Astrocyte (in vitro differentiated cells and primary cell): ENCODE results near the gene ENOX1. TPM values are rescaled to one million over a fixed set of nuclear protein-coding genes. Genes with fewer than 3 reads are reported as not detected.
"Not testable (repeated sequence)": the region's sequence is repeated elsewhere in the genome, so short reads cannot be mapped to it uniquely, and the experiment has no call there.

Experiments
- DNase-seq: peaks from one replicate; pipeline ENCODE4 v3.0.0-alpha.2; 2010; ENCODE audit warnings: low read depth
- FAIRE-seq: peaks from 2 replicates; lab custom pipeline; 2011; peaks lifted over from hg19 to GRCh38; lab: Jason Lieb, UNC
- H2AFZ ChIP-seq: 2 replicates; pipeline ENCODE4 v1.6.0; 2012; ENCODE audit warnings: low read depth, low read length, inconsistent platforms
- H3K27ac ChIP-seq: 2 replicates; pipeline ENCODE4 v1.5.1; 2011; ENCODE audit warnings: low read depth, low read length, inconsistent platforms
- H3K27me3 ChIP-seq: 2 replicates; pipeline ENCODE4 v1.6.0; 2011; ENCODE audit warnings: low read length, inconsistent platforms; ENCODE audit not compliant: insufficient read depth
- H3K36me3 ChIP-seq: 2 replicates; pipeline ENCODE4 v1.5.1; 2011; ENCODE audit warnings: low read length, inconsistent platforms; ENCODE audit not compliant: insufficient read depth
- H3K4me1 ChIP-seq: 2 replicates; pipeline ENCODE4 v1.5.1; 2011; ENCODE audit warnings: low read length, inconsistent platforms; ENCODE audit not compliant: insufficient read depth
- H3K4me2 ChIP-seq: 2 replicates; pipeline ENCODE4 v1.6.0; 2012; ENCODE audit warnings: low read length, inconsistent platforms
- H3K4me3 ChIP-seq: 2 replicates; pipeline ENCODE4 v1.5.1; 2011; ENCODE audit warnings: low read depth, mild to moderate bottlenecking, low read length, inconsistent platforms; ENCODE audit not compliant: insufficient read depth
- H3K79me2 ChIP-seq: 2 replicates; pipeline ENCODE4 v1.6.0; 2012; ENCODE audit warnings: mild to moderate bottlenecking, low read length, inconsistent platforms; ENCODE audit not compliant: insufficient read depth
- H3K9ac ChIP-seq: 2 replicates; pipeline ENCODE4 v1.6.0; 2012; ENCODE audit warnings: mild to moderate bottlenecking, low read length, inconsistent platforms
- H3K9me3 ChIP-seq: 2 replicates; pipeline ENCODE4 v1.5.1; 2012; ENCODE audit warnings: low read depth, mild to moderate bottlenecking, low read length, inconsistent platforms; ENCODE audit not compliant: insufficient read depth
- H4K20me1 ChIP-seq: 2 replicates; pipeline ENCODE4 v1.6.0; 2012; ENCODE audit warnings: low read length, inconsistent platforms; ENCODE audit not compliant: insufficient read depth
- H3K27ac Mint-ChIP-seq: one replicate; pipeline ENCODE4 v1.8.0; 2021; ENCODE audit warnings: mild to moderate bottlenecking, mixed read lengths; ENCODE audit not compliant: unreplicated experiment
- H3K27me3 Mint-ChIP-seq: one replicate; pipeline ENCODE4 v1.8.0; 2021; ENCODE audit warnings: low read depth, mixed read lengths; ENCODE audit not compliant: unreplicated experiment
- H3K36me3 Mint-ChIP-seq: one replicate; pipeline ENCODE4 v1.8.0; 2021; ENCODE audit warnings: low read depth, mixed read lengths; ENCODE audit not compliant: unreplicated experiment
- H3K4me1 Mint-ChIP-seq: one replicate; pipeline ENCODE4 v1.8.0; 2021; ENCODE audit warnings: low read depth, mixed read lengths; ENCODE audit not compliant: unreplicated experiment
- H3K4me3 Mint-ChIP-seq: one replicate; pipeline ENCODE4 v1.8.0; 2021; ENCODE audit warnings: mild to moderate bottlenecking, moderate library complexity, mixed read lengths; ENCODE audit not compliant: unreplicated experiment
- H3K9me3 Mint-ChIP-seq: one replicate; pipeline ENCODE4 v1.8.0; 2021; ENCODE audit warnings: mild to moderate bottlenecking, mixed read lengths; ENCODE audit not compliant: unreplicated experiment
- EZH2 ChIP-seq: IDR thresholded peaks from 2 replicates; pipeline ENCODE4 v1.6.1; 2012; ENCODE audit warnings: mild to moderate bottlenecking, low read length, inconsistent platforms; ENCODE audit not compliant: insufficient read depth
- total RNA-seq: library from RNA; stranded (reverse); gene quantifications from 2 replicates; pipeline ENCODE4 v1.2.1, GENCODE V29; 2021
- TF ChIP-seq, protein P1 (sequence below): IDR thresholded peaks from 2 replicates; pipeline ENCODE4 v1.5.1; 2011; ENCODE audit warnings: low read depth, mild to moderate bottlenecking, inconsistent platforms, low read length, moderate library complexity; ENCODE audit not compliant: insufficient read depth

Gene ENOX1
- total RNA-seq, 1 donor from 2014 or later: 2.3 TPM

GRCh38 chr13:43425234-43425633 is 361.5 kb downstream of the ENOX1 start:
- no peak overlapping the region for H3K4me3 Mint-ChIP-seq
- H3K9me3 Mint-ChIP-seq: peaks cover 2% of the 10 kb centered on the region
- no peaks in the 10 kb centered on the region for H3K27me3 Mint-ChIP-seq
- no peak for FAIRE-seq
- H3K27ac Mint-ChIP-seq: no peak overlapping the region
- H3K36me3 Mint-ChIP-seq: no peaks in the 10 kb centered on the region
- no peaks in the 10 kb centered on the region for H3K36me3 ChIP-seq
- H4K20me1 ChIP-seq: no peaks in the 10 kb centered on the region
- H3K4me3 ChIP-seq: no peak overlapping the region
- no peaks in the 10 kb centered on the region for H3K4me1 ChIP-seq
- no peak overlapping the region for H3K9ac ChIP-seq
- H3K4me1 Mint-ChIP-seq: no peaks in the 10 kb centered on the region
- TF ChIP-seq, protein P1, sequence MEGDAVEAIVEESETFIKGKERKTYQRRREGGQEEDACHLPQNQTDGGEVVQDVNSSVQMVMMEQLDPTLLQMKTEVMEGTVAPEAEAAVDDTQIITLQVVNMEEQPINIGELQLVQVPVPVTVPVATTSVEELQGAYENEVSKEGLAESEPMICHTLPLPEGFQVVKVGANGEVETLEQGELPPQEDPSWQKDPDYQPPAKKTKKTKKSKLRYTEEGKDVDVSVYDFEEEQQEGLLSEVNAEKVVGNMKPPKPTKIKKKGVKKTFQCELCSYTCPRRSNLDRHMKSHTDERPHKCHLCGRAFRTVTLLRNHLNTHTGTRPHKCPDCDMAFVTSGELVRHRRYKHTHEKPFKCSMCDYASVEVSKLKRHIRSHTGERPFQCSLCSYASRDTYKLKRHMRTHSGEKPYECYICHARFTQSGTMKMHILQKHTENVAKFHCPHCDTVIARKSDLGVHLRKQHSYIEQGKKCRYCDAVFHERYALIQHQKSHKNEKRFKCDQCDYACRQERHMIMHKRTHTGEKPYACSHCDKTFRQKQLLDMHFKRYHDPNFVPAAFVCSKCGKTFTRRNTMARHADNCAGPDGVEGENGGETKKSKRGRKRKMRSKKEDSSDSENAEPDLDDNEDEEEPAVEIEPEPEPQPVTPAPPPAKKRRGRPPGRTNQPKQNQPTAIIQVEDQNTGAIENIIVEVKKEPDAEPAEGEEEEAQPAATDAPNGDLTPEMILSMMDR: no peak
- TF ChIP-seq EZH2: no peak
- H2AFZ ChIP-seq: no peak overlapping the region
- no peaks in the 10 kb centered on the region for H3K9me3 ChIP-seq
- H3K27ac ChIP-seq: no peak overlapping the region
- no peak overlapping the region for H3K4me2 ChIP-seq
- DNase-seq: no peak
- H3K79me2 ChIP-seq: no peaks in the 10 kb centered on the region
- peaks cover 5% of the 10 kb centered on the region for H3K27me3 ChIP-seq

DNA sequence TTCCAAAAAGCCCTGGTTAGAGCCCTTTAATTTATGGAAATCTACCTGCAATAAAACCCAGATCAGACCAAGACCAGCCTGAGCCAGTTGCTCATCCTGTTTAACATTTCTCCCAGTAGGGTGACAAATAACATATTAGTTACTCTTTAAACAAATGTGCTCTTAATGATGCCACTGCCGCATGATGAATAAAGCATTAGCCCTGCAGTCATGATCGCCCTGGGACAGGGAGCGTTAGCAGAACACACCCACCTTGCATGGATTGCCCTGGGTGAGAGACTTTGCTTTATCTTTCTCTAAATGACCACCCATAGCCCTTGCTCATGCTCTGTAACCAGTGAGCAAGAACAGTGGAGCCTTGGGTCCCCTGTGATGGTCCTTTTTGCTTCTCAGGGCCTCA is 362.4 kb downstream of the ENOX1 start:
- Histone ChIP-seq H3K36me3 (no peaks in the 10 kb centered on the region), H3K4me1 (no peaks in the 10 kb centered on the region), H3K4me2 (no peak overlapping the region), H3K79me2 (no peaks in the 10 kb centered on the region), H3K4me3 (no peak overlapping the region), H3K27me3 (peaks cover 5% of the 10 kb centered on the region), H3K9me3 (no peaks in the 10 kb centered on the region), H4K20me1 (no peaks in the 10 kb centered on the region), H2AFZ (no peak overlapping the region), H3K27ac (no peak overlapping the region), H3K9ac (no peak overlapping the region)
- Mint-ChIP-seq H3K36me3 (no peaks in the 10 kb centered on the region), H3K9me3 (peaks cover 2% of the 10 kb centered on the region), H3K4me1 (no peaks in the 10 kb centered on the region), H3K27ac (no peak overlapping the region), H3K27me3 (no peaks in the 10 kb centered on the region), H3K4me3 (no peak overlapping the region)
- no peak for DNase-seq
- TF ChIP-seq, protein P1: no peak
- TF ChIP-seq EZH2: no peak
- no peak for FAIRE-seq

GRCh38 chr13:43422116-43422515 is 364.7 kb downstream of the ENOX1 start:
- Histone ChIP-seq H3K9me3 (no peaks in the 10 kb centered on the region), H2AFZ (no peak overlapping the region), H3K36me3 (no peaks in the 10 kb centered on the region), H3K4me1 (no peaks in the 10 kb centered on the region), H4K20me1 (no peaks in the 10 kb centered on the region), H3K4me3 (no peak overlapping the region), H3K27me3 (peaks cover 5% of the 10 kb centered on the region), H3K79me2 (no peaks in the 10 kb centered on the region), H3K9ac (no peak overlapping the region), H3K27ac (no peak overlapping the region), H3K4me2 (no peak overlapping the region)
- no peaks in the 10 kb centered on the region for H3K4me1 Mint-ChIP-seq
- H3K27me3 Mint-ChIP-seq: no peaks in the 10 kb centered on the region
- H3K4me3 Mint-ChIP-seq: no peak overlapping the region
- no peak for TF ChIP-seq EZH2
- TF ChIP-seq, protein P1: no peak
- H3K27ac Mint-ChIP-seq: no peak overlapping the region
- FAIRE-seq: no peak
- H3K36me3 Mint-ChIP-seq: no peaks in the 10 kb centered on the region
- H3K9me3 Mint-ChIP-seq: peaks cover 2% of the 10 kb centered on the region
- no peak for DNase-seq

GRCh38 chr13:43416842-43417241 is 369.9 kb downstream of the ENOX1 start:
- H3K4me1 ChIP-seq, H4K20me1 ChIP-seq, DNase-seq, H3K4me2 ChIP-seq, H3K36me3 ChIP-seq, H3K9me3 ChIP-seq, H3K9me3 Mint-ChIP-seq, H3K36me3 Mint-ChIP-seq, H3K27me3 ChIP-seq, FAIRE-seq, H3K4me3 ChIP-seq, H3K27ac ChIP-seq, H3K9ac ChIP-seq, H3K4me3 Mint-ChIP-seq, H2AFZ ChIP-seq, H3K27me3 Mint-ChIP-seq, H3K79me2 ChIP-seq, H3K4me1 Mint-ChIP-seq, H3K27ac Mint-ChIP-seq: not testable (repeated sequence)
